ENCODE data around the gene WDR64.

- no peak for TF ChIP-seq CTCF (conservative IDR thresholded peaks at IDR 0.05)
- TF ChIP-seq ZFX (IDR thresholded peaks at IDR 0.05), result no peak
Observed at GRCh38 chr1:241838897-241839296, 186.8 kb downstream of the WDR64 start.

Measured in C4-2B (cell line).